A673 (cell line): Measurements from ENCODE around the gene KIRREL3. TPM values are rescaled to one million over a fixed set of nuclear protein-coding genes. Genes with fewer than 3 reads are reported as not detected.

Experiments used
- BruUV-seq: library from RNA; stranded (reverse); fragments of 400-500 nt; replicated peaks from 2 replicates; lab custom pipeline; 2021; lab: Mats Ljungman, UMichigan
- CTCF ChIA-PET: fragments of 300-600 bp; sonication (Branson Sonifier 250); formaldehyde crosslinking; loops from one replicate; lab custom pipeline; 2022; ENCODE audit warnings: antibody characterized with exemption; lab: Charles Lee
- POLR2A ChIA-PET: fragments of 300-600 bp; sonication (Branson Sonifier 250); formaldehyde crosslinking; loops from one replicate; lab custom pipeline; 2022; ENCODE audit warnings: antibody characterized with exemption; ENCODE audit not compliant: low non-redundant PET; lab: Charles Lee
- DNase-seq: peaks from one replicate; pipeline ENCODE4 v3.0.0-alpha.2; 2015; ENCODE audit warnings: low spot score
- H3K27ac ChIP-seq: fragments of 200-600 bp; sonication (generic); 2 replicates; pipeline ENCODE4 v1.5.1; 2016; ENCODE audit warnings: mixed run types, low read depth, mild to moderate bottlenecking, mixed read lengths, antibody characterized with exemption, low read length; ENCODE audit not compliant: poor library complexity, severe bottlenecking
- H3K27me3 ChIP-seq: fragments of 200-600 bp; sonication (generic); replicated peaks from 2 replicates; pipeline ENCODE4 v1.6.1; 2017; ENCODE audit warnings: mixed run types, low read depth, mild to moderate bottlenecking, mixed read lengths, antibody characterized with exemption, low read length; ENCODE audit not compliant: insufficient read depth, poor library complexity
- H3K36me3 ChIP-seq: fragments of 200-600 bp; sonication (generic); 2 replicates; pipeline ENCODE4 v1.6.1; 2016; ENCODE audit warnings: mixed run types, mild to moderate bottlenecking, mixed read lengths, antibody characterized with exemption, low read length; ENCODE audit not compliant: insufficient read depth, poor library complexity, severe bottlenecking
- H3K4me1 ChIP-seq: fragments of 200-600 bp; sonication (generic); 2 replicates; pipeline ENCODE4 v1.6.1; 2017; ENCODE audit warnings: mixed run types, mild to moderate bottlenecking, mixed read lengths, antibody characterized with exemption, low read length; ENCODE audit not compliant: insufficient read depth, poor library complexity, severe bottlenecking
- H3K4me3 ChIP-seq: fragments of 200-600 bp; sonication (generic); 2 replicates; pipeline ENCODE4 v1.5.1; 2016; ENCODE audit warnings: low read depth, mixed run types, mild to moderate bottlenecking, mixed read lengths, low read length; ENCODE audit not compliant: poor library complexity, severe bottlenecking
- H3K9me3 ChIP-seq: fragments of 200-600 bp; sonication (generic); 2 replicates; pipeline ENCODE4 v1.6.1; 2016; ENCODE audit warnings: mixed run types, low read depth, mild to moderate bottlenecking, mixed read lengths, antibody characterized with exemption, low read length; ENCODE audit not compliant: poor library complexity, severe bottlenecking
- EZH2 ChIP-seq: fragments of 200-600 bp; sonication (generic); IDR thresholded peaks from 2 replicates; pipeline ENCODE4 v1.6.1; 2017; ENCODE audit warnings: borderline replicate concordance, low read depth, mild to moderate bottlenecking, mixed read lengths, antibody characterized with exemption, low read length; ENCODE audit not compliant: poor library complexity, severe bottlenecking
- intact Hi-C: fragments of 100-400 bp; cut with micrococcal nuclease; formaldehyde crosslinking; loops from one replicate; pipeline ENCODE4 v1.10.0; 2022; ENCODE audit not compliant: unreplicated experiment
- total RNA-seq: library from RNA; stranded (reverse); gene quantifications from 2 replicates; pipeline ENCODE4 v1.2.3, GENCODE V29; 2021
- TF ChIP-seq, protein P1 (sequence below): fragments of 300-800, 200-600 bp; sonication (generic); conservative IDR thresholded peaks from 2 replicates; pipeline ENCODE4 v1.5.1; 2017; ENCODE audit warnings: low read depth, mild to moderate bottlenecking, antibody characterized with exemption, low read length, moderate library complexity, mixed read lengths

The KIRREL3 gene
- total RNA-seq, 1 experiment from 2014 or later: not detected

DNA sequence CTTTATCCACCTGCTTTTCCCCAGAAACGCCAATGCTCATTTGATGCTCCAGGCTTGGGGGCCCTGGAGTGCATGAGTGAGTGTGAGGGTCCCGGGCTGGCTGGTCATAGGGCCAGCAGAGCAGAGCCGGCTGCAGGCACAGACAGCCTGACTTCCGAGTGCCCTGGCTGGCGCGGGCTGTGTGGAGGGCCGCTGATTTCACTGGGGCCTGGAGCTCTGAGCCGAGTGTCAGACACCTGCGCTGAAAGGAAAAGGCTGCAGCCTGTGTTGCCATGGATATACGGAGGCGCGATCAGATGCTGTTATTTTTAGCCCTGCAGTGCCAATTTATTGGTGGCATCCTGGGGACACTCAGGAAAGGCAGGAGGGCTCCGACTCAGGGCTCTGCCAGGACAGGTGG lies 557.5 kb downstream of the KIRREL3 start:
- TF ChIP-seq EZH2: no peak
- TF ChIP-seq, protein P1, sequence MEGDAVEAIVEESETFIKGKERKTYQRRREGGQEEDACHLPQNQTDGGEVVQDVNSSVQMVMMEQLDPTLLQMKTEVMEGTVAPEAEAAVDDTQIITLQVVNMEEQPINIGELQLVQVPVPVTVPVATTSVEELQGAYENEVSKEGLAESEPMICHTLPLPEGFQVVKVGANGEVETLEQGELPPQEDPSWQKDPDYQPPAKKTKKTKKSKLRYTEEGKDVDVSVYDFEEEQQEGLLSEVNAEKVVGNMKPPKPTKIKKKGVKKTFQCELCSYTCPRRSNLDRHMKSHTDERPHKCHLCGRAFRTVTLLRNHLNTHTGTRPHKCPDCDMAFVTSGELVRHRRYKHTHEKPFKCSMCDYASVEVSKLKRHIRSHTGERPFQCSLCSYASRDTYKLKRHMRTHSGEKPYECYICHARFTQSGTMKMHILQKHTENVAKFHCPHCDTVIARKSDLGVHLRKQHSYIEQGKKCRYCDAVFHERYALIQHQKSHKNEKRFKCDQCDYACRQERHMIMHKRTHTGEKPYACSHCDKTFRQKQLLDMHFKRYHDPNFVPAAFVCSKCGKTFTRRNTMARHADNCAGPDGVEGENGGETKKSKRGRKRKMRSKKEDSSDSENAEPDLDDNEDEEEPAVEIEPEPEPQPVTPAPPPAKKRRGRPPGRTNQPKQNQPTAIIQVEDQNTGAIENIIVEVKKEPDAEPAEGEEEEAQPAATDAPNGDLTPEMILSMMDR: no peak
- no peak overlapping the region for H3K27ac ChIP-seq
- intact Hi-C loops: loop anchor here (5.0 to 10.0 kb wide), 3 partner anchors 129 to 252 kb away; no protein-coding TSS in a partner anchor
- ChIA-PET POLR2A (no interaction called here), CTCF (interaction anchor here (0.7 to 5.2 kb wide), 2 partner anchors 38 to 164 kb away, joined by 3 to 45 read pairs; no protein-coding TSS in a partner anchor)
- no TSS peak for BruUV-seq
- no peak for DNase-seq
- no peaks in the 10 kb centered on the region for H3K36me3 ChIP-seq
- no peaks in the 10 kb centered on the region for H3K9me3 ChIP-seq
- no peaks in the 10 kb centered on the region for H3K27me3 ChIP-seq
- H3K4me3 ChIP-seq: no peak overlapping the region
- no peaks in the 10 kb centered on the region for H3K4me1 ChIP-seq

DNA sequence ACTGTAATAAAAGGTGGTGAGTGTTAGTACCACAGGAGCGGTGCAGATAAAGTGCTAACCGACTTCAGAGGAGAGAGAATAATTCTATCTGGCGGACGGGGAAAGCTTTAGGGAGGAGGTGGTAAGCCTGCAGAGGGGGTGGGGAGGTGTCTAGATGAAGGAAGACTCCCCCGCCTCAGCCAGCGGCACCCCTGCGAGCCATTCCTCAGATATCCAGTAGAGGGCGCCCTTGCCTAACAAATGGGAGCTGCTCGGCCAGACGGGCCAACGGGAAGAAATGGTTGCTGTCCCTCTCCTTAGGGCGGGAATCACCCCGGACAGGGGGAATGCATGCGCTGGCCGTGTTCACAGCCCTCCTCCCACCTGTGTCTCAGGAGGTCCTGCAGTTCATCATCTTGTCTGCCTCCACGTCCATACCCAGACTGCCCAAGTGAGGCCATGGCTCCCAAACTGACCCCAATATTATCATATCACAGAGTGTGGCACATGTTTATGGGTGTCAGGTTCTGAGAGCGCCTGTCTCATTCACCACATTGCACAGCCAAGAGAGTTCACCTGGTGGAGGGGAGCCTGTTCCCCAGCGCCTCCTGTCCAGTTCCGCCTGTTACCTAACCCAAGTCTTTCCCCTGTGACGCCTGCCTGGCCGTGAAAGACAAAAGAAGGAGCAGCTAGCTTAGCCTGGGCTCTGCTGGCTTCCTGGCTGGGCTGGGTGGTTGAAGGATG lies 559.6 kb downstream of the KIRREL3 start:
- TF ChIP-seq EZH2: no peak
- TF ChIP-seq, protein P1: peak; percentile 98
- Histone ChIP-seq H3K27ac (no peak overlapping the region), H3K36me3 (no peaks in the 10 kb centered on the region), H3K4me1 (no peaks in the 10 kb centered on the region), H3K9me3 (no peaks in the 10 kb centered on the region), H3K27me3 (no peaks in the 10 kb centered on the region), H3K4me3 (no peak overlapping the region)
- POLR2A ChIA-PET: interaction anchor here (0.6 kb wide), 1 partner anchor 910 kb away, joined by 3 read pairs; no protein-coding TSS in a partner anchor
- intact Hi-C loops: loop anchor here (1.0 to 10.0 kb wide), 8 partner anchors 39 to 1052 kb away; no protein-coding TSS in a partner anchor
- peak; percentile 93 for DNase-seq
- CTCF ChIA-PET: interaction anchor here (0.5 to 5.2 kb wide), 11 partner anchors 38 to 1053 kb away, joined by 3 to 45 read pairs (median 4); no protein-coding TSS in a partner anchor
- BruUV-seq: no TSS peak

DNA sequence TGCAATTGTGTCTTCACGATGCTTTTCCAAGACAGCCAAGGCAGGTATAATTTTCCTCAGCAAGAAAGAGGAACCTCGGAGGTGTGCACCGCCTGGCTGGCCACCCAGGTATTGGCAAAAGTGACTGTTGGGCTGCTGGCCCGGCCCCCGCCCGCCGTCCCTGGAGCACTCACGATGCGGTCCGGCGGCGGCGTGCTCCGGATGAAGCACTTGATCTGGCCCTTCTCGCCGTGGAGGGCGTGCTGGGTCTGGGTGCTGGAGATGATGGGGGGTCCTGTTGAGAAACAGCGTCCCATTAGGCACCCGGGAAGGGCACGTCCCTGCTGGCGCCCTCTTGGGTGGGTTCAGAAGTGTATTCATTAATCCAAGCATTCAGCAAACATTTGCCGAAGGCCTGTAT lies 560.3 kb downstream of the KIRREL3 start:
- Histone ChIP-seq H3K27ac (no peak overlapping the region), H3K4me3 (no peak overlapping the region), H3K9me3 (no peaks in the 10 kb centered on the region), H3K4me1 (no peaks in the 10 kb centered on the region), H3K27me3 (no peaks in the 10 kb centered on the region), H3K36me3 (no peaks in the 10 kb centered on the region)
- POLR2A ChIA-PET: no interaction called here
- no TSS peak for BruUV-seq
- intact Hi-C loops: loop anchor here (1.0 to 10.0 kb wide), 7 partner anchors 131 to 1053 kb away; no protein-coding TSS in a partner anchor
- TF ChIP-seq, protein P1: no peak
- no peak for TF ChIP-seq EZH2
- CTCF ChIA-PET: interaction anchor here (0.5 to 5.2 kb wide), 6 partner anchors 38 to 1053 kb away, joined by 4 to 45 read pairs (median 5); no protein-coding TSS in a partner anchor
- no peak for DNase-seq
